OCI-LY1 (cell line): ENCODE results near the gene HAPLN2.

ENCODE experiments used
- H2AFZ ChIP-seq: fragments of 200-600 bp; sonication (generic), shearing (Covaris generic); 2 replicates; pipeline ENCODE4 v1.6.0; 2014; ENCODE audit warnings: antibody characterized with exemption, mild to moderate bottlenecking, low read length
- H3F3A ChIP-seq: fragments of 200-600 bp; sonication (generic), shearing (Covaris generic); 2 replicates; pipeline ENCODE4 v1.6.0; 2014; ENCODE audit warnings: mild to moderate bottlenecking, antibody characterized with exemption, low read length, moderate library complexity; ENCODE audit not compliant: insufficient read depth
- H3K27ac ChIP-seq: fragments of 200-600 bp; sonication (generic); 2 replicates; pipeline ENCODE4 v1.5.1; 2014; ENCODE audit warnings: low read length, mixed run types, mild to moderate bottlenecking, low read depth; ENCODE audit not compliant: poor library complexity, severe bottlenecking
- H3K27me3 ChIP-seq: fragments of 200-600 bp; sonication (generic); 2 replicates; pipeline ENCODE4 v1.6.0; 2014; ENCODE audit warnings: antibody characterized with exemption, mild to moderate bottlenecking, low read length, moderate library complexity; ENCODE audit not compliant: insufficient read depth
- H3K36me3 ChIP-seq: fragments of 200-600 bp; sonication (generic); 2 replicates; pipeline ENCODE4 v1.6.1; 2014; ENCODE audit warnings: mild to moderate bottlenecking, antibody characterized with exemption, low read length, moderate library complexity, mixed read lengths; ENCODE audit not compliant: insufficient read depth
- H3K4me1 ChIP-seq: fragments of 200-600 bp; sonication (generic); 2 replicates; pipeline ENCODE4 v1.5.1; 2014; ENCODE audit warnings: mild to moderate bottlenecking, low read length, moderate library complexity; ENCODE audit not compliant: insufficient read depth, severe bottlenecking
- H3K4me2 ChIP-seq: fragments of 200-600 bp; sonication (generic), shearing (Covaris generic); 2 replicates; pipeline ENCODE4 v1.6.1; 2014; ENCODE audit warnings: low read length
- H3K4me3 ChIP-seq: fragments of 200-600 bp; sonication (generic); 2 replicates; pipeline ENCODE4 v1.5.1; 2014; ENCODE audit warnings: low read length, low read depth, mild to moderate bottlenecking, mixed read lengths; ENCODE audit not compliant: poor library complexity, severe bottlenecking
- H3K79me2 ChIP-seq: fragments of 200-600 bp; shearing (Covaris generic); 2 replicates; pipeline ENCODE4 v1.6.1; 2016; ENCODE audit warnings: mixed run types, low read length, mixed read lengths; ENCODE audit not compliant: insufficient read depth
- H3K9ac ChIP-seq: fragments of 200-600 bp; sonication (generic), shearing (Covaris generic); 2 replicates; pipeline ENCODE4 v1.6.1; 2014; ENCODE audit warnings: mild to moderate bottlenecking, low read length, mixed read lengths
- H3K9me2 ChIP-seq: fragments of 200-600 bp; sonication (generic), shearing (Covaris generic); 2 replicates; pipeline ENCODE4 v1.6.1; 2014; ENCODE audit warnings: low read depth, mild to moderate bottlenecking, low read length, mixed read lengths
- H3K9me3 ChIP-seq: fragments of 200-600 bp; shearing (Covaris generic); 2 replicates; pipeline ENCODE4 v1.6.1; 2014; ENCODE audit warnings: low read length, mixed read lengths
- H4K20me1 ChIP-seq: fragments of 200-600 bp; sonication (generic), shearing (Covaris generic); 2 replicates; pipeline ENCODE4 v1.6.0; 2016; ENCODE audit warnings: mild to moderate bottlenecking, low read length; ENCODE audit not compliant: insufficient read depth
- CTCF ChIP-seq: fragments of 200-600 bp; sonication (generic), shearing (Covaris generic); IDR thresholded peaks from 2 replicates; pipeline ENCODE4 v1.5.1; 2017; ENCODE audit warnings: mild to moderate bottlenecking, antibody characterized with exemption, low read length, moderate library complexity, mixed read lengths
- EZH2 ChIP-seq: fragments of 200-600 bp; sonication (generic), shearing (Covaris generic); IDR thresholded peaks from 2 replicates; pipeline ENCODE4 v1.8.0; 2017; ENCODE audit warnings: borderline replicate concordance, mixed run types, mild to moderate bottlenecking, antibody characterized with exemption, low read length, moderate library complexity, mixed read lengths

The HAPLN2 gene

DNA sequence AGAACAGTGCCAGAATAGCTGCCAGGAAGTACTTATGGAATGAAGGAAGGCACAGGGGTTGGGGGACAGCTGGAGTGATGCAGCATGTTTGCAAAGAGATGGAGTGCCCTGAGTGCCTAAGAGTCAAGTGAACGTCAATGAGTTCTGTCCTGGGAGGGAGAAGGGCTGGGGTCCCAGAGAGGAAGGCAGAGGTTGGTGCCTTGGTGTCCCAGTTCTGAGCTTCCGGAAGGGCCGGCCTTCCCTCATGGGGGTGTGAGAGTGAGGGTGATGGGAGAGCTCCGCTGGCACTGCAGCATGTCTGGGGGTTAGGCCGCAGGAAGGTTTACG is 40.4 kb downstream of the HAPLN2 start:
- Histone ChIP-seq H3K4me1 (peaks cover 17% of the 10 kb centered on the region), H3K4me3 (no peak overlapping the region)

DNA sequence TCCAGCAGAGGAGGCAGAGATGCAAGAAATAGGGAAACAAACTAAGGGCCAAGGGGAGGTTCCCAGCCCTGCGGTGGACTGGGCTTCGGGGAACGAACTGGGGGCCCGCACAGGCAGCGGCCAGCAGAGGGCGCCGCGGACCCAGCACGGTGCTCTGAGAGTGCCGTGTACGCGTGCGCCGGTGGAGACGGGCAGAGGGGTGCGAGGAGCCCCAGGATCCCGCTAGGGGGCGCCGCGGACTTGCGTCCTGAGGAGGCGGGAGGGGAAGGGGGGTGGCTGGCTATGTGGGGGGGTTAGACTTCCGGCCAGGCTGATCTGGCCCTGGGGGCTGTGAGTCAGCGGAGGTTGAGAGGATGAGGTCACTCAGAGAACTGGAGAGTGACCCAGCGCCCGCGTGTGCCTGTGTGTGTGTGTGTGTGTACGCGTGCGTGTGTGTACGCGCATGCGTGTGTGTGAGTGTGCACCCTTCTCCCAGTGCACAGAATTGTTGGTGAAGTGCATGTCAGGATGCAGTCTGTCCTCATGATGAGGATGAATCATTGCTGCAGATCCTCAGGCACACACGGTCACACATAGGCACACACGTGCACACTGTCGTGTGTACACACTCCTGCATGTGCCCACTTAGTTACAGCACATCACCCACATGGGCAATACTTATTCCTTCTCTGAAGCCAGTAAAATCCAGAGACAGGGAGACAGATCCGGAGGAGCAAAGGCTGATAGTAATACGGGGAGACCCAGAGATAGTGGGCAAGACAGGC is 41.0 kb downstream of the HAPLN2 start:
- no peak overlapping the region; the same call in 1 of the 2 replicates for H3K9ac ChIP-seq
- H3K4me1 ChIP-seq = peaks cover 17% of the 10 kb centered on the region

More for the DNA sequence above, 40.4 kb downstream of the HAPLN2 start:
- no peaks in the 10 kb centered on the region for H3K9me2 ChIP-seq
- no peaks in the 10 kb centered on the region for H3K36me3 ChIP-seq
- no peak overlapping the region; the same call in 1 of the 2 replicates for H2AFZ ChIP-seq
- no peak overlapping the region for H3K9ac ChIP-seq
- H3K27ac ChIP-seq = no peak overlapping the region
- H3K4me2 ChIP-seq = peak overlapping the region; percentile 32; the same call in 1 of the 2 replicates
- TF ChIP-seq EZH2 = no peak
- TF ChIP-seq CTCF = no peak
- peaks cover 6% of the 10 kb centered on the region for H3K27me3 ChIP-seq
- no peaks in the 10 kb centered on the region for H3K79me2 ChIP-seq
- no peaks in the 10 kb centered on the region for H4K20me1 ChIP-seq
- H3K9me3 ChIP-seq = no peaks in the 10 kb centered on the region
- no peaks in the 10 kb centered on the region for H3F3A ChIP-seq

GRCh38 chr1:156660752-156661112 is 41.5 kb downstream of the HAPLN2 start:
- Histone ChIP-seq H3K9ac (no peak overlapping the region; the same call in 1 of the 2 replicates), H3K79me2 (no peaks in the 10 kb centered on the region), H3K36me3 (no peaks in the 10 kb centered on the region), H3F3A (no peaks in the 10 kb centered on the region), H3K27me3 (peaks cover 10% of the 10 kb centered on the region; the same call in 1 of the 2 replicates), H3K4me1 (peaks cover 17% of the 10 kb centered on the region), H3K27ac (no peak overlapping the region), H3K9me3 (no peaks in the 10 kb centered on the region), H3K4me2 (no peak overlapping the region), H3K9me2 (no peaks in the 10 kb centered on the region), H3K4me3 (no peak overlapping the region), H4K20me1 (no peaks in the 10 kb centered on the region), H2AFZ (no peak overlapping the region)
- TF ChIP-seq CTCF (no peak), EZH2 (no peak)

More for the DNA sequence above, 41.0 kb downstream of the HAPLN2 start:
- Histone ChIP-seq H3F3A (no peaks in the 10 kb centered on the region), H3K27me3 (peaks cover 6% of the 10 kb centered on the region), H3K4me2 (peak overlapping the region; percentile 32; the same call in 1 of the 2 replicates), H3K4me3 (no peak overlapping the region), H3K9me3 (no peaks in the 10 kb centered on the region), H3K27ac (no peak overlapping the region), H3K79me2 (no peaks in the 10 kb centered on the region), H2AFZ (no peak overlapping the region; the same call in 1 of the 2 replicates), H4K20me1 (no peaks in the 10 kb centered on the region), H3K36me3 (no peaks in the 10 kb centered on the region), H3K9me2 (no peaks in the 10 kb centered on the region)
- TF ChIP-seq EZH2 (no peak), CTCF (peak; percentile 99)
